ENCODE data around the gene CD226. TPM values are rescaled to one million over a fixed set of nuclear protein-coding genes. Genes with fewer than 3 reads are reported as not detected.

The CD226 gene
- total and polyA plus RNA-seq, 10 of the 15 experiments (the other 5 are each of a cell fraction or from before 2014, with no cell fraction given): 12.9 to 68.8 (median 47.3) TPM

DNA sequence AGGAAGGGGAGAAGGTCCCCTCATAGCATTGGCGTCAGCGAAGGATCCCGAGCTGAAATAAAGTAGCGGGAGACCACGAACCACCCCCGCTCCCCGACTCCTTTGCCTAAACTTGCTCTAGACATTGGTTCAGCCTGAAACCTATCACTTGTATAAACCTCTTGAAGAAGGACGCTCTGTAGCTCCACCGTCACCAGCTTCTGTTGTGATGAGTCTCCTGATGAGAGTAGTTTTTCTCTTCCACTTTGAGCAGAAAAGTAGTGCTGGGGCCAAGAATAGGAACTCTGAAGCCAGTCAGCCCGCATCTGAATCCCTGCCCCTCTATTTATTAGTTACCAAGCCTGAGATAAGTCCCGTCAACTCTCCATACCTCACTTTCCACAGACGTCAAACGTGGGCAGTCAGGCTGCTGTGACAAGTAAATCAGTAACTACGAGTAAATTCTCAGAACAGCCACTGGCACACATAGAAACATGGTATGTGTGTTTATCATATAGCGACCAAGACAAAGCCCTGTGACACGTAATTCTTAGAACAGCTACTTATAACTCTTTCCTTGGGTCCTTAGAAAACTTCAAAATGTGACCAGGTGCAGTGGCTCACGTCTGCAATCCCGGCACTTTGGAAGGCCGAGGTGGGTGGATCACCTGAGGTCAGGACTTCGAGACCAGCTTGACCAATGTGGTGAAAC lies 61.7 kb downstream of the CD226 start (continued):
- TF ChIP-seq STAT3 (IDR thresholded peaks at IDR 0.05; ENCODE audit: low read depth, low read length) (no peak), FOS (IDR thresholded peaks at IDR 0.05; ENCODE audit: borderline replicate concordance, extremely low read depth, insufficient read length) (no peak), TBL1XR1 (IDR thresholded peaks at IDR 0.05; ENCODE audit: low read depth, low read length) (no peak), NR2C1 (IDR thresholded peaks at IDR 0.05) (no peak), LARP7 (IDR thresholded peaks at IDR 0.05) (no peak), JUND (IDR thresholded peaks at IDR 0.05; ENCODE audit: low read depth, low read length) (peak; percentile 14; the same call in 1 of the 2 replicates), STAT1 (conservative IDR thresholded peaks at IDR 0.05) (no peak), RELA (IDR thresholded peaks at IDR 0.05; ENCODE audit: borderline replicate concordance, partially characterized antibody) (no peak), GATAD2B (conservative IDR thresholded peaks at IDR 0.05; ENCODE audit: low read depth) (0 out of 2 replicates have a peak, but pooled peaks have one; percentile 63), MYC (IDR thresholded peaks at IDR 0.05; ENCODE audit: insufficient read depth, insufficient read length, insufficient replicate concordance, low read length, severe bottlenecking) (no peak), SIN3A (IDR thresholded peaks at IDR 0.05; ENCODE audit: low read depth, low read length) (no peak), ATF7 (IDR thresholded peaks at IDR 0.05; ENCODE audit: low read depth) (peak; percentile 82), SRF (IDR thresholded peaks at IDR 0.05; ENCODE audit: low read depth in 2 of 2, low read length in 2 of 2) (no peak), MXI1 (IDR thresholded peaks at IDR 0.05; ENCODE audit: low read depth, low read length) (no peak), BMI1 (IDR thresholded peaks at IDR 0.05; ENCODE audit: borderline replicate concordance) (no peak; the same call in 1 of the 2 replicates), RAD21 (IDR thresholded peaks at IDR 0.05; ENCODE audit: insufficient read depth, low read depth, low read length) (no peak), ZNF622 (IDR thresholded peaks at IDR 0.05) (no peak), KLF5 (IDR thresholded peaks at IDR 0.05; ENCODE audit: partially characterized antibody) (peak; percentile 46)
- TF ChIP-seq, protein P1, sequence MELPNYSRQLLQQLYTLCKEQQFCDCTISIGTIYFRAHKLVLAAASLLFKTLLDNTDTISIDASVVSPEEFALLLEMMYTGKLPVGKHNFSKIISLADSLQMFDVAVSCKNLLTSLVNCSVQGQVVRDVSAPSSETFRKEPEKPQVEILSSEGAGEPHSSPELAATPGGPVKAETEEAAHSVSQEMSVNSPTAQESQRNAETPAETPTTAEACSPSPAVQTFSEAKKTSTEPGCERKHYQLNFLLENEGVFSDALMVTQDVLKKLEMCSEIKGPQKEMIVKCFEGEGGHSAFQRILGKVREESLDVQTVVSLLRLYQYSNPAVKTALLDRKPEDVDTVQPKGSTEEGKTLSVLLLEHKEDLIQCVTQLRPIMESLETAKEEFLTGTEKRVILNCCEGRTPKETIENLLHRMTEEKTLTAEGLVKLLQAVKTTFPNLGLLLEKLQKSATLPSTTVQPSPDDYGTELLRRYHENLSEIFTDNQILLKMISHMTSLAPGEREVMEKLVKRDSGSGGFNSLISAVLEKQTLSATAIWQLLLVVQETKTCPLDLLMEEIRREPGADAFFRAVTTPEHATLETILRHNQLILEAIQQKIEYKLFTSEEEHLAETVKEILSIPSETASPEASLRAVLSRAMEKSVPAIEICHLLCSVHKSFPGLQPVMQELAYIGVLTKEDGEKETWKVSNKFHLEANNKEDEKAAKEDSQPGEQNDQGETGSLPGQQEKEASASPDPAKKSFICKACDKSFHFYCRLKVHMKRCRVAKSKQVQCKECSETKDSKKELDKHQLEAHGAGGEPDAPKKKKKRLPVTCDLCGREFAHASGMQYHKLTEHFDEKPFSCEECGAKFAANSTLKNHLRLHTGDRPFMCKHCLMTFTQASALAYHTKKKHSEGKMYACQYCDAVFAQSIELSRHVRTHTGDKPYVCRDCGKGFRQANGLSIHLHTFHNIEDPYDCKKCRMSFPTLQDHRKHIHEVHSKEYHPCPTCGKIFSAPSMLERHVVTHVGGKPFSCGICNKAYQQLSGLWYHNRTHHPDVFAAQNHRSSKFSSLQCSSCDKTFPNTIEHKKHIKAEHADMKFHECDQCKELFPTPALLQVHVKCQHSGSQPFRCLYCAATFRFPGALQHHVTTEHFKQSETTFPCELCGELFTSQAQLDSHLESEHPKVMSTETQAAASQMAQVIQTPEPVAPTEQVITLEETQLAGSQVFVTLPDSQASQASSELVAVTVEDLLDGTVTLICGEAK (IDR thresholded peaks at IDR 0.05; ENCODE audit: borderline replicate concordance): no peak
- TF ChIP-seq, protein P2, sequence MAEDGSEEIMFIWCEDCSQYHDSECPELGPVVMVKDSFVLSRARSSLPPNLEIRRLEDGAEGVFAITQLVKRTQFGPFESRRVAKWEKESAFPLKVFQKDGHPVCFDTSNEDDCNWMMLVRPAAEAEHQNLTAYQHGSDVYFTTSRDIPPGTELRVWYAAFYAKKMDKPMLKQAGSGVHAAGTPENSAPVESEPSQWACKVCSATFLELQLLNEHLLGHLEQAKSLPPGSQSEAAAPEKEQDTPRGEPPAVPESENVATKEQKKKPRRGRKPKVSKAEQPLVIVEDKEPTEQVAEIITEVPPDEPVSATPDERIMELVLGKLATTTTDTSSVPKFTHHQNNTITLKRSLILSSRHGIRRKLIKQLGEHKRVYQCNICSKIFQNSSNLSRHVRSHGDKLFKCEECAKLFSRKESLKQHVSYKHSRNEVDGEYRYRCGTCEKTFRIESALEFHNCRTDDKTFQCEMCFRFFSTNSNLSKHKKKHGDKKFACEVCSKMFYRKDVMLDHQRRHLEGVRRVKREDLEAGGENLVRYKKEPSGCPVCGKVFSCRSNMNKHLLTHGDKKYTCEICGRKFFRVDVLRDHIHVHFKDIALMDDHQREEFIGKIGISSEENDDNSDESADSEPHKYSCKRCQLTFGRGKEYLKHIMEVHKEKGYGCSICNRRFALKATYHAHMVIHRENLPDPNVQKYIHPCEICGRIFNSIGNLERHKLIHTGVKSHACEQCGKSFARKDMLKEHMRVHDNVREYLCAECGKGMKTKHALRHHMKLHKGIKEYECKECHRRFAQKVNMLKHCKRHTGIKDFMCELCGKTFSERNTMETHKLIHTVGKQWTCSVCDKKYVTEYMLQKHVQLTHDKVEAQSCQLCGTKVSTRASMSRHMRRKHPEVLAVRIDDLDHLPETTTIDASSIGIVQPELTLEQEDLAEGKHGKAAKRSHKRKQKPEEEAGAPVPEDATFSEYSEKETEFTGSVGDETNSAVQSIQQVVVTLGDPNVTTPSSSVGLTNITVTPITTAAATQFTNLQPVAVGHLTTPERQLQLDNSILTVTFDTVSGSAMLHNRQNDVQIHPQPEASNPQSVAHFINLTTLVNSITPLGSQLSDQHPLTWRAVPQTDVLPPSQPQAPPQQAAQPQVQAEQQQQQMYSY (CRISPR knock-in tag; IDR thresholded peaks at IDR 0.05): no peak
